GM18907 (cell line): ENCODE data around the gene ZNF469.

Source experiments
- ATAC-seq: cut with Tn5 transposase; IDR thresholded peaks from one replicate; pipeline ENCODE4 v1.9.1; 2021; ENCODE audit warnings: mild to moderate bottlenecking, moderate library complexity; ENCODE audit not compliant: unreplicated experiment

The ZNF469 gene

DNA sequence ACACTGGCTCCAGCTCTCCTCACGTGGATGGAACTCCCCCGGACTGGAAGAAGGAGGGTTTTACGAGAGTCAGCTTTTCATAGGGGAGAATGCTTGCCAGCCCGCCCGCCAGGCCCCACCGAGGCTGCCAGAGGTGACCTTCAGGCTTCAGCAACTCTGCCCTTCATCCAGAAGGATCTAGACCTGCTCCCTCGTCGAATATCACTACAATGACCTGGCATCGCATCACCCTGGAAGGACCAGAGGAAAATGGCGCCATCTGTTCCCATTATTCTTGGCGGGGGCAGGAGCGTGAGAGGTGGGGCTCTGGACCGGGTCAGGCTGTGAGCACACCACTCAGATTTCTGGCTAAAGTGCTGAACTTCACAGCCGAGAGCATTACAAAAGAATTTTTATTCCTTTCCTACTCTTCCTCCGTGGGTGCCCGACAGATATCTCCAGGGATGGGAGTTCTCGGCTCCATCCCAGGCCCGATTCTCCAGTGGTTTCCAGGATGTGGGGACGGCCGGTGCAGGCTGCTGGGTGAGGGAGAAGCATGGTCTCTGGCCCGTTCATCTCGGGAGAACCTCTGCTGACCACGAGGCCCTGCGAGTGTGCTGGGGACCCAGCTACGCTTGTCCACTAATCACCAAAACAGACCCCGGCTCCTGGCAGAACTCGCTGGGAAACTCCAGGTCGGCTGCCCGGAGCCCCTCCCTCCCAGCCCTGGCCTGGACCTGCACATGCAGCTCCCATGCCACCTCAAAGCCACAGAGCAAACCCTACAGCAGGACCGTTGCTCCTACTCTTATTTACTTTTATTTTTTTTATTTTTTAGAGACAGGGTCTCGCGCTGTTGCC is 36.8 kb upstream of the ZNF469 start:
- no peak for ATAC-seq

DNA sequence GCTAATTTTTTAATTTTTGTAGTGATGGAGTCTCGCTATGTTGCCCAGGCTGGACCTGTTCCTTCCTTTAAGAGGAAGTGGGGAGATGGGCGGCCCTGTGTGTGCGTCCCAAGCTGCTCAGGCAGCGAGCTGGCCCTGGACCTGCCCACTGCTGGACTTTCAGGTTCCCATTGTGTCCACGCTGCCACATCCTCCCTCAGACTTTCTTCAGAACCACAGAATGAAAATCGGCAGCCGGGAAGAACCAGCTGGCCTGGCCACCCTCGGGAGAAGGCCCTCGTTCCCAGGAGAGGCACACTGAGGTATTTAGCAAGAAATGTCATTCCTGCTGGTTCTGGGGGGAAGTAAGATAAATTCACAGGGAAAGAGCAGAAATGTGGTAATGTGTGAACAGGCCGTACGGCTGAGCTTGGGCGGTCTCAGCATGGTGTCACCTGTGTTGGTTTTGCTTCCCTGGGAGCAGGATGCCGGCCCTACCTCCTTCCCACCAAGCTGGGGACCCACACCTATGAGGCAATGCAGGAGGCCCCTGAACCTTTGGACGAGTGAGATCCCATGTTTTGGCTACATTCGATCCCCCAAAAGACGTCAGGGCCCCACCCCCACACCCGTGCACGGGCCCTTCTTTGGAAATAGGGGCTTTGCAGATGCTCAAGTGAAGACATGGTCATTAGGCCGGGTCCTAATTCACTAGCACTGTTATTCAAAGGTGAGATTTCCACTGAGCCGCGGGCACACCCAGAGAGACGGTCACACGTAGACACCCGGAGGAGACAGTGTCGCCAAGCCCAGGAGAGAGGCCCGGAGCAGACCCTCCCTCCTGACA is 35.9 kb upstream of the ZNF469 start:
- ATAC-seq: no peak

DNA sequence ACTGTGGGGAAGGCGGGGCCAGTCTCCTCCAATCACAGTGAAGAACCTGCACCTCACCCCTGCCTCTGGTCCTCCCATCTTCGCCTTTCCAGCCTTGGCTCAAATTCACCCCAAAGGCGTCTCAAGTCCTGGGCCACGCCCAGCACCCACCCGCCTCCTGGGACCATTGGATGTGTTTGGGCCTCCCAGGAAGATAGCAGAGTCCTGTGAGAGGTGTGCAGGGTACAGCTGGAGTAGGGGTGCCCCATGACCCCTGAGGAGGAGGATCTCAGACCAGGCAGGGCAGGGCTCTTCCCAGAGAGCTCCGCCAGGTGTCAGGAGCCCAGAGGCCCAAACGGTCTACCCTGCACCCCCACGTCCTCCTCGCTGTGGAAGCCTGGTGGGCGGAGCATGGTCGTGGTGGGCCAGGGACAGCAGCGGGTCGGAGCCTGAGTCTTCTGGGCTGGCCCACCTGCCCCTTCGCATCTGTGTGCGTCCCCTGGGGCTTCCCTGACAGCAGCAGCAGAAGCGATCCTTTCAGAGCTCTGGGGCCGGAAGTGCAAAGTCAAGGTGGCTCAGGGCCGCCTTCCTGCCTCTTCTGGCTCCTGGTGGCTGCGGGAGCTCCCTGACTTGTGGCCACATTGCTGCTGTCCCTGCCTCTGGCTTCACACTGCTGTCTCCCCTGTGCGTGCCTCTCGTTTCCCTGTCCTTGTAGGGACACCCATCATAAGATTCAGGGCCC is 34.9 kb upstream of the ZNF469 start:
- no peak for ATAC-seq

DNA sequence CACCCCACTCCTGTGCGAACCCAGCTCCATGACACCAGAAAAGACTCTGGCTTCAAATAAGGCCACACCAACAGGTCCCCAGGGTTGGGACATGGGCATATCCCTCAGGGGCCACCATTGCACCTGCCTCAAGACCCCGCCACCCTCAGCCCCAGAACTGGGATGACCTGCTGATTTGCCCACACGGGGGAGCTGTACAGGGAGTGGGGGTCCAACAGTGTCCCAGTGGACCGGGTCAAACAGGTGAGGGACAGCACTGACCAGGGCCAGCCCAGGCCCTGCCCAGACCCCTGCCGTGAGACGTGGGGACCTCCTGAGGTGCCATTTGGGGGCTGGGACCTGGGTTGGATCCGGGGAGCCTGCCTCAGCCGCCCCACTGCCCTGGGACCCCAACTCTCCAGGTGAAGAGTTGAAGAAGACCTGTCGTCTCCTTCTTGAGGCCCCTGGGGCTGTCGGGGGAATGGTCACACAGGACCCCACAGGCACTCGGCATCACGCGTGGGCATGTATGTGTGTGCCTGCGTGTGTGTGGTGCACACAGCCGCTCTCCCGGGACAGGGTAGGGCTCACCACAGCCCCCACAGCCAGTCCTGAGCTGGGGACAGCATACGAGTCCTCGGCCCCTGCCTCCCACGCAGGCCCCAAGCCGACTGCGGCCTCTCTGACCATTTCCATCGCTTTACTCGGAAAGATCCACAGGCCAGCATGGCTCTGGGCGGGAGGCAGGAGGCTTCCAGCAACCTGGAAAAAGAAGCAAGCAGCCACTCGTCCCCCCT is 34.2 kb upstream of the ZNF469 start:
- no peak for ATAC-seq

DNA sequence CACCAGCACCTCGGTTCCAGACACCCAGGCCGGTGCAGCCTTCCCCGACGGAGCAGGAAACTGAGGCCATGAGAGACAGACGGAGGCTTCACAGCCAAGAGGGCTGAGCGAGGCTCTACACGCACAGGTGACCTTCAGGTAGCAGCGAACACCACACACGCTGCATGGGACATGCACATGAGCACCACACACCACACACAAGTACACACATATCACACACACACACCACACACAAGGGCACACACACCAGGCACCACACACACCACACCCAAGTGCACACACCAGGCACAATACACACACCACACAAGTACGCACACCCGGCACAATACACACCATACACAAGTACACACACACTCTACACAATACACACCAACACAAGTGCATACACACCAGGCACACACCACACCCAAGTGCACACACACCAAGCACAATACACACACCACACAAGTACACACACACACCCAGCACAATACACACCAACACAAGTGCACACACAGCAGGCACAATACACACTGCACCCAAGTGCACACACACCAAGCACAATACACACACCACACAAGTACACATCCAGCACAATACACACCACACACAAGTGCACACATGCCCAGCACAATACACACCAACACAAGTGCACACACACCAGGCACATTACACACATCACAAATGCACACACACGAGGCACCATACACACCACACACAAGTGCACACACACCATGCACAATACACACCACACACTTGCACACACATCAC is 33.4 kb upstream of the ZNF469 start:
- no peak for ATAC-seq

DNA sequence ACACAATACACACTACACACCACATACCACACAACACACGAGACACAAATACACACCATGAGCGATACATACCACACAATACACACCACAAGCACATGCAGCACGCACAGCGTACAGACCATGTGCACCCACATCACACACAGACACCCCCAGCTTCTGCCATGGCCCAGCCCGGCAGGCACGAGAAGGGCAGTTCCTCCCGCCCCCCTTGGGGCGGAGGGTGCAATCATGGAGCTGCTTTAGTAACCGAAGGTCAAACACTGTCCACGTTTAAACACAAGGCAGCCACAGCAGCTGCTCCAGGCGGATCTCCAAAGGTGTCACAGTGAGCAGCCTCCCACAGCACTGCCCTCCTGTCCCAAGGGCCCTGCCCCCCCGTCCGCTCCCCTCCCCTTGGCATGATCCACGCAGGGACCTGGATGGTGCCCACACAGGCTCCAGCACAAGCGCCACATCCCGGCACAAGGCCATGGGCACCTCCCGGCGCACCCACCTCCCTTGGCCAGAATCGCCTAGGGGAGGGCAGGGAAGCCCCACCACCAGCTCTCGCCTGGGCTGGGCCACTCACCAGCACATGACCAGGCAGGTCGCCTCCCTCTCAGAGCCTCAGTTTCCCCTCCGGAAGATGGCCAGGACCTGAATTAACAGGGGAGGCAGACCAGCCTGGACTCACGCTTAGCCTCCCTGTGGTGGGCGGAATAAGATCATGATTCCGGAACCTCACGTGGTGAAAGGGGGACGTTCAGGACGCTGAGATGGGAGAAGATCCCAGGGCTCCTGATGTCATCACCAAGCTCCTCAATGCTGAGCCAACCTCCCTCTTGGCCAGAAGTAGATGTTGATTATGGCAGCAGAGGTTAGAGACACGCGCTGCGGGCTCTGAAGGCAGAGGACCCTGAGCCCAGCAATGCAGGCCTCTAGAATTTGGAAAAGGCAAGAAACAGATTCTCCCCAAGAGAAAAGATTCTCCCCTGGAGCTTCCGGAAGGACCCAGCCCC is 32.6 kb upstream of the ZNF469 start:
- no peak for ATAC-seq

DNA sequence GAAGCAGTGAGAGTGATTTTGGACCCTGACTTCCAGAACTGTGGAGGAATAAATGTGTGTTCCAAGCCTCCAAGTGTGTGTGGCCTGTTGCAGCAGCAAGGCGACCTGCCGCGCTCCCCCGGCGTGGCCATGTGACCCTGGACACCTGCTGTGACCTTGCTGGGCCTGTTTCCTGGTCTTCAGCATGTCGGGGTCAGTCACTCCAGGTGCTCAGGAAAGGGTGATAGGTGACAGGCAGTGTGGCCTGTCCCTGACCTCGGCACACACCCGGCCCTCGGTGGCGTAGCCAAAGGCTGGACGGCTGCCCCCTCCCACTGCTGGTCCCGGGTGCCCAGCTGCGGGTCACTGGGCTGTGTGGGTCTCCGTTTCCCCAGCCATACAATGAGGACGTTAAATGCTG is 31.8 kb upstream of the ZNF469 start:
- ATAC-seq: no peak

DNA sequence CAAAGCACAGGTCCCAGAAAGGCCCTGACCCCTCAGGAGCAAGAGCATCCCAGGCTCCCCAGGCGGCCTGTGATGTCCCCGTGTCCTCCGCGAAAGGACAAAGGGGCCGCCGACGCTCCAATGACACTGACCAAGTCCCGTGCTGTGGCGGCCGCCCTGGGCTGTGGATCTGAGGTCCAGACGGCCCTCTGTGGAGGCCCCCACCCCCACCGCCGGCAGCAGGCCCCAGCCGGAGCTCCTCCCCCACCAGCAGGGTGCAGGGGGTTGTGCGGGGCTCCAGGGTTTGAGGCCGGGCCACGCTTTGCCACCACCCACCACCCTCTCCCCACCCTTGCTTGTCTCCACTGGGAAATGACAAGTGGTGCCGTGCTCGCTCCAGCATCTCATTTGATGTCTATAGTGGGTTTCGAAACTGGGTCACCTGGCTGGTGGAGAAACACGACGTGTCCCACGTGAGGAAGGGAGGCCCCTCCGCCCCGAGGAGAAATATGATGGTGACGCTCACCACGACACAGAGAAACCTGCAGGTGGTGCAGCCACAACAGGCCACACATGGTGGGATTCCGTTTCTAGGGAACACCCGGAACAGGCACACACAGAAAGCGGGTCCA is 31.2 kb upstream of the ZNF469 start:
- ATAC-seq: no peak

DNA sequence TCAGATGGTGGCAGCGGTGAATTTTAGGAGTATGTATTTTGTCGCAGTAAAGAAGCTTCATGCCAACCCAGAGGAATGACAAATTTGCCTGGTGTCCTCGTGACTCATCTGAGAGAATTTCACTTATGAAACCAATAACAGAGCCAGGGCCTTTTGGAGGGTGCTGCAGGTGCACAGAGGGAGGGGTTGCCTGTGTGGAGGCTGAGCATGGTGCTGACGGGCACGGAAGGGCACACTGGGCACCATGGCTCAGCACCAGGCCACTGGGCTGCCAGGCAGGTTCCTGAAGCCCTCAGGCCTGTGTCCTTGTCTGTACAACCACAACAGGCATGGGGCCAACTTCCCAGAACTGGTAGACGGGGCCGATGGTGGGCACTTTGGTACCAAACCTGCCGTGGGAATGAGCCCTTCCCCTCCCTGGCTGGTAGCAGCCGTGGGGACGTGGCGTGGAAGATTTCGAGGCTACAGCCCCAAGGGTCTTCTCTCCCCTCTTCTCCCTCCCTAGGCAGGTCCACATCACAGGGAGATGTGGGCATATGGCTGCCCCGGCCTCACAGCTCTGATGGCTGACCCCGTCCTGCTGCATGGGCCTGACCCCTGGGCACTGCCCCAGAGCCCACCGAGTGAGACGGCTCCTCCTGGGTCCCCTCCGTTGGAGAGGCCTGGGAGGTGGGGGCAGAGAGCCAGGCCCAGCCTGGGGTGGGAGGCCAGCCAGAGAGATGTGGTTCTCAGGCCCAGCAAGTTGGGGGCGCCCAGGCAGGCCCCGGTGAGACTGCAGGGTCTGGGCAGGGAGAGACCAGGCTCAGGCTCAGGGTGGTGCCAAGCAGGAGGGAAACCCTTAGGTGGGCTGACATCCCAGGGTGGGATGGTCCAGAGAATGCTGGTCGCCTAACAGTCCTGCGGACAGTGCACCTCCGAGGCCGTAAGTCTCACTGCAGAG is 30.2 kb upstream of the ZNF469 start:
- ATAC-seq: no peak

DNA sequence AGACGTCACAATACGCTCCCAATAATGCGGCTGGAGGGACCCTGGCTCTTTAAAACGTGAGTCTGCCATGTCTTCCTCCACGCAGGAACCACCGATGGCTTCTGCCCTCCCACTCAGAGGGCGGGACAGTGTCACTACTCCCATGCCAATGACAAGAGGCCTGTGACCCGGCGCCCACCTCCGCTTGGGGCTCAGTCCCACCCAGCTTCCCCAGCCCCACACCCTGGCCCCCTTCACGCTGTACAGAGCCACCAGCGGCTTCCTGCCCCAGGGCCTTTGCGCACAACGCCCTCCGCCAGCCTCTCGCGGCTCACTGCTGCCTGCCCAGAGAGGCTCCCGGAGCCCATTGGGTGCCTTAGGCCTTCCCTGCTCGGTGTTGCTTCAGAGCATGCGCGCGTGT is 29.5 kb upstream of the ZNF469 start:
- no peak for ATAC-seq

DNA sequence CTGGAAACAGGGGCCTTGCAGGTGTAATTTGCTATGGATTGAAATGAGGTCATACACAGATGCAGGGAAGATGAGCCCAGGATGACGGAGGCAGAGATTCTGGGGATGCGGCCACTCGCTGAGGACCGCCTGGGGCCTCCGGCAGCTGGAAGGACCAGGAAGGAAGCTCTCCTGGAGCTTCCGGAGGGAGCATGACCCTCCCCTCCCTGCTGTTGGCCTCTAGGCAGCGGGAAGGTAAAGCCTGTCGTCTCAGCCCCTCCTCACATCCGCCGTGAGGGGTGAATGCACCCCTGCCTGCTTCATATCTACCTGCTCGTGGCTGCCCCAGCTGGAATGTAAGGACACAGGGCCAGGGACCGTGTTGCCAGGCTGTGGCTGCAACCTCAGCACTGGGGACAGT is 29.1 kb upstream of the ZNF469 start:
- ATAC-seq: no peak

DNA sequence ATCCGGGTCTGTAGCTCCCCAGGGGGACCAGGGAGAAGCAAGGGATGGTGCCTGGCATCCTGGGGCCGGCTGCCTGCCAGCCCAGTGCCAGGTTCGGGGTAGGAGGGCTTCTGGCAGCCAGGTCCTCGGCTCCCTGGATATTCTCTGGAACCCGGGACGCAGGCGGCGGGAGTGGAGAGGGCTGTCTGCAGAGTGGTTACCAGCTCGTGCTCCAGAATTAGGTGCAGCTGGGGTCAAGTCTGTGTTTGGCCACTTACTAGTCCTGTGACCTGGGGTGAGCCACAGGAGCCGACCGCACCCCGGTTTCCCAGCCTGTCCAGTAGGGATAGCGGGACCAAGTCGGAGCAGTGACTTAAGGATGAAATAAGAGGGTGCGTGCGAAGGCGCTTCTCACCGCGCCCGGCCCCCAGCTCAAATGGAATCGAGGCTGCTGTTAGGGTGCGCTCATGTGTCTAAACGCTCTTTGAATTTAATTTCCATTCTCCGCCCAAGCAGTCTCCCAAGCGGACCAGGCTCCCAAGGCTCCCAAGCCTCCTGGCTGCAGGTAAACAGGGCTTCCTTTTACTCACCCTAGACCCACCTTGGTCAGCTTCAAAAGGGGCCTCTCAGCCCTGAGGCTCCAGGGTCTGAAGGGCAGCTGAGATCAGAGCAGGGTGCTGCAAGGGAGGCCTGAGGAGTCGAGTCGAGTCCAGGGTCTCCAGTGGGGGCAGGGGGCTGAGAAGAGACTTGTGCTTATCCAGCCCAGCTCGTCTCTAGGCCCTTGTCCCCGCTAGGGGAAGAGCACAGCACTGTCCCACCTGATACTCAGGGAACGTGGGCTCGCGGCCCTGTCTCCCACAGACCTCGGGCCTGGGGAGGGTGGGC is 28.3 kb upstream of the ZNF469 start:
- ATAC-seq: no peak

DNA sequence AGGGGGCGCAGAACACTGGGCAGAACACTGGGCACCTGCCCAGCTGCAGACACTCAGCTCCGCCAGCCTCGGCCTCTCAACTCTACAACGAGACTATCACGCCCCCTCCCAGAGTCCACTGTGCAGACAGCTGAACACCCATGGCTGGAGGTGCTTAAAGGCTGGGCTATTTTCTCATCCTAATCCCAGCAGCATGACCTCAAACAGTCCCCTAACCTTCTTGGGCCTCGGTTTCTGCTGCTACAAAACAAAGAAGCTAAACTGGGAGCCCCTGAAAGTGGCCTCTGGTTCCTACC is 27.7 kb upstream of the ZNF469 start:
- no peak for ATAC-seq

DNA sequence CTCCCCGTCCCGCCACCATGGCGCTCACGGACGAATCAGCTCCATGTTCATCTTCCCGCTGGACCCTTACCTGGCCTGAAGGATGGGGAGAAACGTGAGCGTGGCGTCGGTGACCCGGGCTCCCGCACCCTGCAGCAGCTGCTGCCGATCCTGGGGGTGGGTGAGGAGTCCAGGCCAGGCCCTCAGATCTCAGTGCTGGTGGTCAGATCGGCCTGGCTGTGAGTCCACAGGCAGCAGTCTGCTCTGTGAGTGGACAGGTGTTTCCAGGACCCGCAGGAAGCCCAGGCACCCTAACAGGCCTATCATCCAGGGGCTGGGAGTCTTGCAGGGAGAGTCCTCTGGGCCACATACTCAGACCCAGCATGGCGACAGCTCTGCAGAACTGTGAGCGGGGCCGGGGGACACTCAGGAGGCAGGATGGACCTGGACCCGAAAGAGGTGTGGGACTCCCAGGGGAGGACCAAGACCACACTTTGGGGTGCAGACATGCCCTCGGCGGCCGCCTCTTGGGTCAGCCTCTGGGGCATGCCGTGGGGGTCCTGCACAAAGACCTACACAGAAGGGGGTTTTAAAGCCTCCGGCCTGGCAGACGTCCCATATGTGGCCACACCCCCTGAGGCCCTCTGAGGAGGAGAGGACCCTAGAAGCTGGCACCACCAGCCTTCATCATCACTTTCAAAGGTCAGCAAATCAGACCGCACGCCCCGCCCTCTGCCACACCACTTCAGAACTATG is 27.2 kb upstream of the ZNF469 start:
- no peak for ATAC-seq

DNA sequence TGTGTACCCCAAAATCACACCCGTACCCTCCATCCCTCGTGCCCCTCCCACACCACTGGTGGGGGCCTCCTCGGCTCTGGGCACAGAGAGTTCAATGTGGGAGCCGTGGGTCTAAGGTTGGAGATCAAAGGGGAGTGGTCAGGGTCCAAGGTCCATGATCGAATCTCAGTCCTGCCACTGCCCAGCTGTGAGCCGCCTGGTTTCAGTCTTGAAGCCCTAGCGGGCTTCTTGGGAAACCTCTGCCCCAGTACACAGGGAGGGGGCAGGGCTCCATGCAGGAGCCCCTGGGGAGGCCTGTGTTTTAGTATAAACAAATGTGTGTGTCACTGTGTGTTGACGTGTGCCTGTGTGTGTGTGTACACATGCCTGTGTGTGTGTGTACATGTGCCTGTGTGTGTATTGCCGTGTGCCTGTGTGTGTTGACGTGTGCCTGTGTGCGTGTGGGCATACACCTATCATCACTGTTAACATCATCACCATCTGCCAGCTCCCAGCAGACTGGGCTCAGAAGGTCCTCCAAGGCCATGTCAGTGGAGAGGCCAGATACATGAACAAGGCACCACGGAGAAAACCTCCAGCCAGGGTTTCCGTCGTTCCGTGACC is 26.5 kb upstream of the ZNF469 start:
- ATAC-seq: no peak
